GM10266 (cell line): ENCODE measurements around the gene PREP.

Experiments
- DNase-seq: peaks from one replicate; pipeline ENCODE4 v3.0.0; 2012; ENCODE audit errors: extremely low spot score
- CTCF ChIP-seq: IDR thresholded peaks from 2 replicates; pipeline ENCODE4 v1.5.1; 2012; ENCODE audit warnings: mild to moderate bottlenecking, low read depth; ENCODE audit not compliant: control insufficient read depth, insufficient read depth; ENCODE audit errors: missing control alignments

PREP gene

GRCh38 chr6:105330364-105330763 lies 72.5 kb downstream of the PREP start:
- TF ChIP-seq CTCF = no peak
- DNase-seq = no peak

GRCh38 chr6:105326833-105327770 lies 75.8 kb downstream of the PREP start:
- no peak for TF ChIP-seq CTCF
- DNase-seq = no peak

- no peak for DNase-seq
- TF ChIP-seq CTCF = no peak
These were observed 76.7 kb downstream of the PREP start for GRCh38 chr6:105326216-105326615.

- no peak for DNase-seq
- TF ChIP-seq CTCF = no peak
These were observed 78.4 kb downstream of the PREP start for GRCh38 chr6:105324386-105324950.

- DNase-seq = no peak
- TF ChIP-seq CTCF = no peak
These were observed 80.2 kb downstream of the PREP start for GRCh38 chr6:105322499-105323225.

- DNase-seq = no peak
These were observed 81.2 kb downstream of the PREP start for GRCh38 chr6:105321728-105322127.

More at GRCh38 chr6:105321728-105322127, 81.2 kb downstream of the PREP start:
- no peak for TF ChIP-seq CTCF
